NB4 (cell line): ENCODE results near the gene S100A9.

ENCODE experiments used
- CTCF ChIP-seq: IDR thresholded peaks from one replicate; pipeline ENCODE4 v1.5.1; 2012; ENCODE audit warnings: low read depth, low read length
- MAX ChIP-seq: IDR thresholded peaks from 2 replicates; pipeline ENCODE4 v1.6.1; 2011; ENCODE audit warnings: low read depth, low read length
- MYC ChIP-seq: IDR thresholded peaks from 2 replicates; pipeline ENCODE4 v1.6.1; 2011; ENCODE audit warnings: low read depth, low read length
- POLR2A ChIP-seq: IDR thresholded peaks from 2 replicates; pipeline ENCODE4 v1.6.1; 2011; ENCODE audit warnings: mild to moderate bottlenecking; ENCODE audit not compliant: insufficient read length; ENCODE audit errors: extremely low read depth

GRCh38 chr1:153339802-153340201 lies 17.9 kb upstream of the S100A9 start:
- TF ChIP-seq CTCF (no peak), POLR2A (no peak), MAX (no peak), MYC (no peak)
